HL-60 (cell line): ENCODE measurements around the gene GCKR.

Source experiments
- POLR2AphosphoS5 ChIP-seq: IDR thresholded peaks from 2 replicates; pipeline ENCODE4 v1.6.1; 2012; ENCODE audit warnings: low read depth
- SPI1 ChIP-seq: IDR thresholded peaks from 2 replicates; pipeline ENCODE4 v1.6.1; 2012; ENCODE audit warnings: low read depth, mild to moderate bottlenecking, borderline replicate concordance
- TF ChIP-seq, protein P1 (sequence below): IDR thresholded peaks from one replicate; pipeline ENCODE4 v1.5.1; 2011; ENCODE audit warnings: low read length, control low read depth, inconsistent platforms; ENCODE audit not compliant: insufficient read depth
- TF ChIP-seq, protein P2 (sequence below): IDR thresholded peaks from 2 replicates; pipeline ENCODE4 v1.6.1; 2012; ENCODE audit warnings: low read depth; ENCODE audit not compliant: insufficient replicate concordance

DNA sequence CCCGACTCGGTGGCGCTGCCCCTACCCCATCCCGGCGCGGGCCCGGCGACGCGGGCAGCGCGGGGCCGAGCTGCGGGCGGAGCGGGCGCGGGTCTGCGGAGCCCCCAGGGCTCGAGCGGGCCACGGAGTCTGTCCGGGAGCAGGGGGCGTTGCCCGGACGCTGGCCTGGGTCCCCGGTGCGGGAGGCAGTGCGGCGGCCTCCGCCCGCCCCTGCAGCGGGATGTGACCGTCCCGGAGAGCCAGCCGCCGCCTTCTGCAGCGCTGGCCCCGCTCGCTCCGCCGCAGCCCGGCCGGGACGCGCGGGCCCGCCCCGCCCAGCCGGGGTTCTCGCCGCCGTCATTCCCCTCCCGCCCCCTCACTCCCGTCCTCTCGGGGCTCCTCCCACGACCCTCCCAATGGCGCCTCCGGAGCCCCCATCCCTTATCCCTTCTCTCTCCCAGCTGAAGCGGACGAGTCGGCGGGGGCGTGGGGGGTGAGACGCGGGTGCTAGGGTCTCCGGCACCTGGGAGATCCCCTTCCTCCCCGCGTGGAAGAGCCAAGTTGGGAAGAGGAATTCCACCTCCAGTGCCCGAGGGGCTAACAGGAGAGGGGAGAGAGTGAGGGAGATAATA, 1.6 kb upstream of the GCKR start, which contains the start of gene FNDC4:
- TF ChIP-seq, protein P1, sequence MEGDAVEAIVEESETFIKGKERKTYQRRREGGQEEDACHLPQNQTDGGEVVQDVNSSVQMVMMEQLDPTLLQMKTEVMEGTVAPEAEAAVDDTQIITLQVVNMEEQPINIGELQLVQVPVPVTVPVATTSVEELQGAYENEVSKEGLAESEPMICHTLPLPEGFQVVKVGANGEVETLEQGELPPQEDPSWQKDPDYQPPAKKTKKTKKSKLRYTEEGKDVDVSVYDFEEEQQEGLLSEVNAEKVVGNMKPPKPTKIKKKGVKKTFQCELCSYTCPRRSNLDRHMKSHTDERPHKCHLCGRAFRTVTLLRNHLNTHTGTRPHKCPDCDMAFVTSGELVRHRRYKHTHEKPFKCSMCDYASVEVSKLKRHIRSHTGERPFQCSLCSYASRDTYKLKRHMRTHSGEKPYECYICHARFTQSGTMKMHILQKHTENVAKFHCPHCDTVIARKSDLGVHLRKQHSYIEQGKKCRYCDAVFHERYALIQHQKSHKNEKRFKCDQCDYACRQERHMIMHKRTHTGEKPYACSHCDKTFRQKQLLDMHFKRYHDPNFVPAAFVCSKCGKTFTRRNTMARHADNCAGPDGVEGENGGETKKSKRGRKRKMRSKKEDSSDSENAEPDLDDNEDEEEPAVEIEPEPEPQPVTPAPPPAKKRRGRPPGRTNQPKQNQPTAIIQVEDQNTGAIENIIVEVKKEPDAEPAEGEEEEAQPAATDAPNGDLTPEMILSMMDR = no peak
- TF ChIP-seq, protein P2, sequence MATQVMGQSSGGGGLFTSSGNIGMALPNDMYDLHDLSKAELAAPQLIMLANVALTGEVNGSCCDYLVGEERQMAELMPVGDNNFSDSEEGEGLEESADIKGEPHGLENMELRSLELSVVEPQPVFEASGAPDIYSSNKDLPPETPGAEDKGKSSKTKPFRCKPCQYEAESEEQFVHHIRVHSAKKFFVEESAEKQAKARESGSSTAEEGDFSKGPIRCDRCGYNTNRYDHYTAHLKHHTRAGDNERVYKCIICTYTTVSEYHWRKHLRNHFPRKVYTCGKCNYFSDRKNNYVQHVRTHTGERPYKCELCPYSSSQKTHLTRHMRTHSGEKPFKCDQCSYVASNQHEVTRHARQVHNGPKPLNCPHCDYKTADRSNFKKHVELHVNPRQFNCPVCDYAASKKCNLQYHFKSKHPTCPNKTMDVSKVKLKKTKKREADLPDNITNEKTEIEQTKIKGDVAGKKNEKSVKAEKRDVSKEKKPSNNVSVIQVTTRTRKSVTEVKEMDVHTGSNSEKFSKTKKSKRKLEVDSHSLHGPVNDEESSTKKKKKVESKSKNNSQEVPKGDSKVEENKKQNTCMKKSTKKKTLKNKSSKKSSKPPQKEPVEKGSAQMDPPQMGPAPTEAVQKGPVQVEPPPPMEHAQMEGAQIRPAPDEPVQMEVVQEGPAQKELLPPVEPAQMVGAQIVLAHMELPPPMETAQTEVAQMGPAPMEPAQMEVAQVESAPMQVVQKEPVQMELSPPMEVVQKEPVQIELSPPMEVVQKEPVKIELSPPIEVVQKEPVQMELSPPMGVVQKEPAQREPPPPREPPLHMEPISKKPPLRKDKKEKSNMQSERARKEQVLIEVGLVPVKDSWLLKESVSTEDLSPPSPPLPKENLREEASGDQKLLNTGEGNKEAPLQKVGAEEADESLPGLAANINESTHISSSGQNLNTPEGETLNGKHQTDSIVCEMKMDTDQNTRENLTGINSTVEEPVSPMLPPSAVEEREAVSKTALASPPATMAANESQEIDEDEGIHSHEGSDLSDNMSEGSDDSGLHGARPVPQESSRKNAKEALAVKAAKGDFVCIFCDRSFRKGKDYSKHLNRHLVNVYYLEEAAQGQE = no peak
- TF ChIP-seq POLR2AphosphoS5 (no peak), SPI1 (no peak)
